Hematopoietic multipotent progenitor cell treated with erythropoietin and hydrocortisone succinate and interleukin-3 and kit ligand, for 4 days (in vitro differentiated cells): ENCODE measurements around the gene ZNF804B.
A peak's percentile ranks its signal among the peaks of the same experiment; 100 is the strongest.

Source experiments
- DNase-seq: peaks from one replicate; pipeline ENCODE4 v3.0.0-alpha.2; 2015

The ZNF804B gene

DNA sequence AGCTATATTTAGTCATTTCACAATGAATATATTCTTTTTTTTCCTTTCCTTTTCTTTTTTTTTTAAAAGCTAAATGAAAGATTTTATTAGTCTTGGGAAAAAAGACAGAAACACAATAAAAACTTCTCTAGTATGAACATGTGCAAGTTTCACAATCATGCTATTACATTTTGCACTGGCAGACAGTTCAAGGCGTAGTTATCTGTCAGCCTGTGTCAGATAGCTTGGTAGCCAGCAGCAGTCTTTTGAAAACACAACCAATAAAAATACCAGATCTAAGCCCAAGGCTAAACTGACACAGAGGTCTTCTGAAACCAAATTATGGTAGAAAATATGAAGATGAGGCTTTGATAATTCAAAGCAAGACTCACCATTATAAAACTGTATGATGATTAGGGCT is 241.8 kb downstream of the ZNF804B start:
- DNase-seq, result no peak

DNA sequence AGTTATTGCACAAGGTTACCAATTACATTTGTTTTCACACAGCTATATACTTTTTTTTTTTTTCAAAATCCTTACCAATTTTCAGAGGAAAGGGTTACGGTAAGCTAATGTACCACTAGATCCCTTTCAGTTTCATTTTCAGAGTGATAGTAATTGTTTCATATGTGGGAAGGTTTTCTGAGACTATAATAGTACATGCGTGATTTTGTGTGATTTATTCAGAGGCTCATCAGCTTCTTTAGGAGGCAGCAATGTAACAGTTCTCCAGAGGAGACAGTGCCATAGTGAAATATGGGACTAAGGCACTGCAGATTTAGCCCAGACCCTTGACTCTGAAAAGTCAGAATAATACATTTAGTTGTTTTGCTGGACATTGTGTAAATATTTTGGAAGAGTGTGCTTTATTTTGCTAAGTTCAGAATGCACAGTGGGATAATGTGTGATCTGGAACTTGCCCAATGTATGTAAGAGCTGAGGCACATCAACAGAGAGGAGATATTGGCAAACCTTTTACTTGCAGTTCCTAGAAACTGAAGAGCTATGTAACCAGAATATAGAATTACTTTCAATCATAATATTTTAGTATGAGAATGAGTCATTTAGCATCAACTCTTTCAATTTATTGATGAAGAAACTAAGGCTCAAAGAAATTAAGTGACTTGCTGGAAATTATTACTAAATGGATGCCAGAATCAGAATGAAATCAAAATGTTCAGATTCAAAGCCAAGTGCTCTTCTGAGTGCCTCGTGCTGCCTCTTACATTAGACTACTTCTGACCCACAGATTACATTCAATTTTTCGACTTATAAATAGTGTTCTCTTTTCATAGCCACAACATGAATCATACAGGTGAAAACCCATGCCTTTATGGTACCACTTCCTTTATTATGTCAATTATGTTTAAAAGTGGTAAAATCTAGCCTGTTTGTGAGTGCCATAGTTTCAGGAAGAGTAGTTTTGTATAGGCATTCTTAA is 243.8 kb downstream of the ZNF804B start:
- peak; percentile 3 for DNase-seq

DNA sequence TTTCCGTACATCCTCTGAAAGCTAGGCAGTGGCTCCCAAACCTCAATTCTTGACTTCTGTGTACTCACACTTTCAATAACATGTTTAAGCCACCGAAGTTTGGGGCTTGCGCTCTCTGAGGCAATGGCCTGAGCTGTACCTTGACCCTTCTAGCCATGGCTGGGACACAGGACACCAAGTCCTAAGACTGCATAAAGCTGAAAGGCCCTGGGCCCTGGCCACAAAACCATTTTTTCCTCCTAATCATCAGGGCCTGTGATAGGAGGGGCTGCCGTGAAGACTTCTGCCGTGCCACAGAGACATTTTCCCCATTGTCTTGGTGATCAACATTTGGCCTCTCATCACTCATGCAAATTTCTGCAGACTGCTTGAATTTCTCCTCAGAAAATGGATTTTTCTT is 252.5 kb downstream of the ZNF804B start:
- DNase-seq, result no peak

DNA sequence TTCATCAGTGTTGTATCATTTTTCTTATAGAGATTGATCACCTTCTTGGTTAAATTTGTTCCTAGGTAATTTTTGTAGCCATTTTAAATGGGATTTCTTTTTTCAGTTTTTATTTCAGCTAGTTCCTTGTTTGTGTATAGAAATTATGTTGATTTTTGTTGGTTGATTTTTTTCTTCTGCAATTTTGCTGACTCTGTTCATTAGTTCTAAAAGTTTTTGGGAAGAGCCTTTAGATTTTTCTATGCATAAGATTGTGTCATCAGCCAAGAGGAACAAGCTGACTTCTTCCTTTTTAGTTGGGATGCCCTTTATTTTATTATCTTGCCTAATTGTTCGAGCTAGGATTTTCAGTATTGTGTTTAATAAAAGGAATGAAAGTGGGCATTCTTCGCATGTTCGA is 258.2 kb downstream of the ZNF804B start:
- DNase-seq, result no peak

DNA sequence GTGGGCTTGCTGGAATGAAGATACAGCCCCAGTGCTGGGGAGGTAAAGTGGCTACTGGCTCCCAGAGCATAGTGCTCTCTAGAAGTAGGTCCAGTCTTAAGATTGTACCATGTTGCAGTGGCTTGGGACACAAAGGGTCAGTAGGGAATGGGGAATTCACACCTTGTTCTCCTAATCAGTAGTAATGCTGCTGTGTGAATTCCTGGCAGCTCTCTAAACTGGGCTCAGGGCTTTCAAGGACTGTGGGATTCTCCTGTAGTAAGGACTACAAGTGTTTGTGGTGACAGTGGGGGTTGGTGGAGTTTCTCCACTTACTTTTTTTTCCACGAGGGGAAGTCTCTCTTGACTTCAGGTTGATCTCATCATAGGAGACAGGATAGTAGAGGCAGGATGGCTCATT is 262.2 kb downstream of the ZNF804B start:
- DNase-seq, result no peak

DNA sequence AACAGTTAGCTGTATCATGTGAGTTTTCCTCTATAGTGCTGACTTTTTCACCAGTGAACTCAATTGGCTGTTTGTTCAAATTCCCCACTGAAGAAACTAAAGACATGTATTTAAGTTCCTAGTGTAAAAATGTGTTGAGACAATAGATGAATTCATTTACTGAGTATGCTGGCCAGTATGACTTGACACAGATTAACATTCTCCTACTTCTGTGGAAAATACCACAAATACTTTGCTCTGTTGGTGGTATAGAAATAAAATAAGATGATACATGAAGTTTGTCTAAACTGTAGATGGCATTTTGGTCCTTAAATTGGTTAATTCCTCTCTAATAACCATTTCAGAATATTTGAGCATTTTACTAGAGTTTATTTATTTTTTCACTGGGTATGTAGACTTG is 263.7 kb downstream of the ZNF804B start:
- DNase-seq, result no peak

DNA sequence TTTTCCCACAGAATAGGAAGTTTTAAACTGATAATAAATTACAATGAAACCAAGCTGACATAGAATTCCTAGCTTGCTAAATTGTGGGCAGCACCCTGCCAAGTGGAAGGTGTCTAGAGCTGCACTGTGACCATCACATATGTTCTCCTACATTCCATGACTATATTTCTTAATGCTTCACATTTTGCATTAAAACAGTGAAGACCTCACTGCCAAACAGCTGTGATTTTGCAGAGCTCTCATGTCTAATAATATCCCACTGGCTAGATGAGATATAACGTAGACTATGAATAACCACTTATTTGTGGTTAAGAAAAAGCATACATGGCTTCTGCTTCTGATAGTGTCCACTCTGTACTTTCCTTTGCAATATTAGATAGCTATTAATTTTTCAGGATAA is 264.4 kb downstream of the ZNF804B start:
- DNase-seq, result peak; percentile 2

DNA sequence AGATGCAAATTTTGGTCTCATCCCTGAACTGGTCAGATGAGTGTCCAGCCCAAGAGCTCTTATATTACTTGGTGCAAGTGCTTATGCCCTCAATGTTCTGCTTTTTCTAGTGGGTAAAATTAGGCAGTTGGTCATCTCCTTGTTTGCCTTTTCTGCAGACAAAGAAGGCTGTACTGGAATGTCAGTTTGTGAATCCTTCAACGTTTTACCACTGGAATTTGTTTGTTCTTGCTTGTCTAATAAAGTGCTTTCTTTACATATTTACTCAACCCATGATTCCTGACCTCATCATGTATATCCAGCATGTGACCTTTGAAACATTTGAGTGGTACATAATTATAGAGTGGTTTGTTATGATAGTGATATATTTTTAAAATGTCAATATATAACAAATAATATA is 268.3 kb downstream of the ZNF804B start:
- DNase-seq, result no peak

DNA sequence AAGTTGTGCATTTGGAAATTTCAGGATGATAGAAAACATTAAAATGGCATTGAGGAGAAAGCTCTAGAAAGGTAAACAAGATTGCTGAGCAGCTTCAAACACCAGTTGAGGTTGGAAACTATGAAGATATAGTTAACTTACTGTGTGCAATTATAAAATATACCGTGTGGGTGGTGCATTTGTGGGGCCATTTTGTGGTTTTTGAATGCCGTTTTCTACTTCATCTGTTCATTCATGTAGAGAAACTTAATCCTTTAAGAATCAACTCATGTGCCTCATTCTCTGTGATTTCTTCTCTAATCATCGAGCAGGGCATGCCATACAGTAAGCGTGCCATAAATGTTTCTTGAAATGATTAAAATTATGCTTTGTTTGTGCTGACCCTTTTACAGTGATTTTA is 268.8 kb downstream of the ZNF804B start:
- DNase-seq, result no peak

DNA sequence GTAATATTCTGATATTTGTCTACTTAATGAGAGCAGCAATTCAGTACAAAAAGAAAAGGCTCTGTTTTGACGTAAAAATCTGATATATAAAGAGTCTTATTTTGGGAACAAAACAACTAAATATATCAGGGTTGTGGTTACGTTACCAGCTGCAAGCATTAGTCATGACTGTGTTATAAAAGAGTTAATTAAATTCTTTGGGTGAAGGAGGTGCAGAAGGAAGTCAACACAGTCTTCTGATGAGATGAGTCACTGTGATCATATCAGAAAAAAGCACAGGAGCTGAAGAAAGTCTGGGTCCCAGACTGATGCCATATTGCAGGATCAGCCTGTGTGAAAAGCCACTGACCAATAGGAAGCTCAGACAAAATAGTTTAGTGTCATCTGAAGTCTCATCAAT is 270.4 kb downstream of the ZNF804B start:
- DNase-seq, result peak; percentile 52

DNA sequence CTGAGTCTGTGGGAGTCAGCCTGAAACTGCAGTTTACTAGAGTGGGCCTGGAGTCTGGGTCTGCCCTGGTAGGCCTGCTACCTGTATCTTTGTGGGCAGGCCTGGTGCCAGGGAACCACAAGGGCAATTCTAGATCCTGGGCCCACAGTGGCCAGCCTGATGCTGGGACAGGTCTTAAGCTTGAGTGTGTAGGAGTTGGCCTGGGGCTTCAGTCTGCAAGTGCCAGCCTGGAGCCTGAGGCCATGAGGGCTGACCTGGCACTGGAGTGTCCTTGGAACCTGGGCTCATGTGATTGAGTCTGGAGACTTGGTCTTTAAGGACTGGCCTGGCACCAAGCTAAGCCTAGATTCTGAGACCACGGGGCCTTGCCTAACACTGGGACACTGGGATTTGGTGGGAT is 281.7 kb downstream of the ZNF804B start:
- no peak for DNase-seq

DNA sequence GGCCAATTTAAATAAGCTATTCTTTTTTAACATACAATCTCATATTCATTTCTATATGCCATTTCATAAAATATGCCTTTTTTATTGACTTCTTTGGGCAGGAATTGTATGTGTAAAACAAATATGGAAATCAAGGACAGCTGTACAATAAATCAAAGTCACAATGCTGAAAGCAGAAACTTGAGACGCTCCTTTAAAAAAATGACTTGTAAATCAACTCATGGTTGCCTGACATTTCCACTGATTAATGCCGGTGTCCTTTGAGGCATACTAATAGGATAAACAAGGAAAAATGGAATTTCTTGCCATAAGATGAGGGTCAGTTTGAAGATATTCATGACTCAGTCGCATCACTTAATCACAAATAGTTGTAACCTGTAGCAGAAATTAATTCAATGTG is 283.4 kb downstream of the ZNF804B start:
- no peak for DNase-seq

DNA sequence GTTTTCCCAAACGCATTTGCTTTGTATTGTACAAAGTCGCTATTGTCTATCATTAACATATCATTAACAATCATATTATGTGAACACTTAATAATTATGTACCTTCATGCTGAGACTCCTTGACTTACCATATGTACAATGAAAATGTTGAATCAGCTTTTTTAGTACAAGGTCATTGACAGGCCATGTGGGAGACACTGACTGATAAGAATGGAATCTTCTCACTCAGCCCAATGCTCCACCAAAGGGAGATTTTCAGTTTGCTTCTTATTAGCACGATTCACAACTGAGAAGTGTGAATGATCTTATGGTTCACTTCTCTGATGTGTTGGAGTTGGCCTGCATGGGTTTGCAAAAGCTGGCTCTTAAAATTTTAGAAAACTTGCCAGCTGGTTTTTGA is 289.5 kb downstream of the ZNF804B start:
- DNase-seq, result no peak

DNA sequence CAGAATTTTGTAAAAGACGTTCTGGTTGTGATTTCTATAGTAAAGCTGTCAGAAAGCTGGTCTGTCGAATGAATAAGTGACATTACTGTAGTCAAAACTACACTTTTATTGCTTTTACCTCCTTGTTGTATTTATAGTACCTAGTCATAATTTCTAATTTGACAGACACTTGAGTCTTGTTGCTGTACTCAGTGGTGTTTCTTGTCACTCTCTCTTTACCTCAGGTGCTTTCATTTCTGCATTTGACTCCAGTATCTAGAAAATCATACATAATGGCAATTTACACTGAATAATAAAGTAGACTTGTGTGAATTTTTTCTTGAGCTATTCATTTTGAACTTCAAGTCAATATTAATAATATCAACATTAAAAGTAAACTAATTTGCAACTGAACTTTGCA is 293.6 kb downstream of the ZNF804B start:
- no peak for DNase-seq

DNA sequence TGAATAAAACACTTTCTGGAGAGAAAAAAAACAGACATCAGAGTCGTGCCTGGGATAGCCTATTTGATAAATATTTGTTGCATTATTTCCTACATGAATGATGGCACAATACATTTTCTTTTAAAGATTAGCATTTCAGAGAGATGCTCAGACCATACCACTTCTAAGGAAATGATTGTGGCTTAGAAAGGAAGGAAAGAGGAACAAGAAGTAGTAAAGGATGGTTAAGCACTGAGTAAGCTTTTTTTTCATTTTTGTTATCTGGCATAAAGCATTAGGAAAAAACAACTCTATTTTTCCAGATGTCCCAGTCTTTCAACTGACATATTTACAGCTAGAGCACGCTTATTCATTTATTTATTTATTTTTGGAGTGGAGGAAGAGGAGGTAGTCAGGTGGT is 294.9 kb downstream of the ZNF804B start:
- DNase-seq, result peak; percentile 48

DNA sequence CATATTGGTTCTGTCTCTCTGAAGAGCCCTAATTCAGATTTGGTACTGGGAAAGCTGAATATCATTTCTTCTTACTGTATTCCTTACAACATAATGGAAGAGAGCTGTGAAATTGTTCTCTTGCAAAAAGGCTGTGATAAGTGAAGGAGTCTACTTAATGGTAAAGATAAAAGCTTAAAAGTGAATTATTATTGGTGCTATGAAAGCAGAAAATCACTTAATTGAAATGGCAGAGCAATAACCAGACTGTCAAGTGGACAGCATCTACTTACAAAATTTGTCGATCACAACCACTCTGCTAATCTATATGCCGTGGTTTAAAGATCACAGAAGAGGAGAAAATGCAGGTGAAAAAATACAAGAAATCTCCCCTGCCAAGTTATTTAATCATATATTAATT is 300.7 kb downstream of the ZNF804B start:
- no peak for DNase-seq

DNA sequence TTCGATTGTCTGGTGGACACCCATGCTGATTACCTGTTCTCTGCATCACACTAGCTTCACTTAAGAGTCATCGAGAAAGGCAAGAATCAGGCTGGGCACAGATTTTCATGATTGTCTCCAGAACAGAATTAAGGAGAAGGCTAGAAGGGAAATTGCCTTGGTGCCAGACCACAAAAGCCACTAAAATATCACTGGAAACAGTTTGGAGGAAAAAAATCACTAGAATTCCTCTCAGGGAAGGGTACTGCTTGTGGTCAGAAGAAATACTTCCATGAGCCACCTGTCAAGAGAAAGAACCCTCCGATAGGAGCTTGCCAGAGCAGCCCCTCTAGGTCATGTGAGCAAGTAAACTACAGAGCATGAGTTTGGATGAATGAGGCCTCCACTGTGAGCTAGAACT is 305.3 kb downstream of the ZNF804B start:
- DNase-seq, result no peak

DNA sequence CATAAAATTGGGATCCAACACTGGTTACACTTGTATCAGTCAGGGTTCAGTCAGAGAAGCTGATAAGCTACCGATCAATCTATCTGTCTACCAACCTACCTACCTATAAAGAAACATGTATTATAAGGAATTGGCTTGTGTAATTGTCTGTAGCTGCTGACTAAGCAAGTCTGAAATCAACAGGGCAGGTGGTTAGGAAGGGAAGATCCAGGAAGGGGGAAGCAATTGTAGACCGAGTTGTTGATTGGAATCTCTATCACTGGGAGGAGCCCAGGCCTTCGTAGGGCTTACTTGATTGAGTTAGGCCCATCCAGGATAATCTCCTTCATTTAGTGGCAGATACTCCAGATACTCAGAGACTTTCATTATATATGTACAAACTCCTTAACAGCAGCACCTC is 307.5 kb downstream of the ZNF804B start:
- DNase-seq, result no peak

DNA sequence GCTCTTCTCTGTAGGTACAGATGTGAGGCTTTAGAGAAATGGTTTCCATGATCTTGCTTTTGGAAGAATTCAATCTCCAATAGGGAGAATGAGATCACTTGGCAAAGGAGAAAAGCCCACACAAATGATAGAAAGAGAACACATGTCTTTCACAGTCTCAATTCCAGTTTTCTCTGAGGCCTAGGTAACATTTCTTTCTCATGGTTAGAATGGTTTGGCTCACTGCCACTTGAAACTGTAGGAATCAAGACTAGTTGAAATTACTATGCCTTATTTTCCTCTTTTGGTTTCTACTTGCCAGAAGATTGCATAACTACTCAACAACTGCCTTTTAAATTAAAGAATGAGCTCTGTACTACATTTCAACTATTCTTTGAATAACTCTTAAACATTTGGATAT is 312.6 kb downstream of the ZNF804B start:
- DNase-seq, result peak; percentile 61

DNA sequence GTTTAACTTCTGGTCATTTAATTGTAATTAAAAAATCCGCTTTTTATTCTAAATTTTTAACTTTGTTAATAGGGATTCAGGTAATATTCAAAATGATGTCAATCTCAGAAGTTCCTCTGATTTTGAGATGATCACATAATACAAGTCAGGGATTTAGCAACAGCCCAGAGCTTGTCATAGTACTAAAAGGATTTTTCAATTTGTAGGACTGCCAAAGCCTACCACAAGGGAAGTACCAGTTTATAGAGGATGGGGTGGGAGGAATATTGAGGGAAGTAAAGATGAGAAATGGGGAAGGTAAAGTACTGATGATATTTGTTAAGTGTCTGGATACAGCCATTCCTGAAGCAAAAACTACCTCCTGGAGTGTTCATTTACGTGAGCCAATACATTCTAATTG is 314.3 kb downstream of the ZNF804B start:
- DNase-seq, result no peak

DNA sequence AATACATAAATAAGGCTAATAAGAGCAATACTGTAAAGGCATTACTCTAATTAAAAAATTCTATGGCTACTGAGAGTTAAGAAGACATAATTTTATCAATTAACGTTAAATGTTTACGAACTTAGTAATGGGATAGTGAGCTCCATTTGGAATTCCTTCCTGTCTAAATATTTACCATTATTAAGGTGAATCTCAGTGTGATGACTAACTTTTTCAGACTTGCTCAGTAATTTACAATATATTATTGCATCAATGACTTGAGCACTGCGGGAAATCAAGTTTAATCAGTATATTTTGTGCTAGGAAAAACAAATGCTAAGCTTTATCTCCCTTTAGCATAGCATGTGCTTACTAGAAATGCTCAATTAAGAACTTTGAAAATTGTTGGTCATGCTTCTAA is 318.5 kb downstream of the ZNF804B start:
- DNase-seq, result no peak

DNA sequence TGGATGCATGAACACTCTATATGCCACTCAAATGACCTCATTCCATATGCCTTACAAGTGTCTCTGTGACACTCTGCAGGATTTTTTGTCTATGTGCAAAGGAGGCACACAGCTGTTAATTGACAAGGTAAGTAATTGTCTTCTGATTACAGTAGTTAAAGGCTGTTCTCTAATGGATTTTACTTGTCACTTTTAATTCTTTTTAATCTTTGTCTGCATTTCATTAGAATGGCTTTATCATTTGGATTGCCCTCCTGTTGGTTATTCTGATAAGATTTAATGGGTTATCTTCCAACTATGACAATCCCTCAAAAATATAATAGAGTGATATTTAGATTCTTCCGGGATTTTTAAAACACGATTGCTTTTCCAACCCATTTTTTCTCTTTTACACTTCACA is 326.1 kb downstream of the ZNF804B start:
- DNase-seq, result no peak

DNA sequence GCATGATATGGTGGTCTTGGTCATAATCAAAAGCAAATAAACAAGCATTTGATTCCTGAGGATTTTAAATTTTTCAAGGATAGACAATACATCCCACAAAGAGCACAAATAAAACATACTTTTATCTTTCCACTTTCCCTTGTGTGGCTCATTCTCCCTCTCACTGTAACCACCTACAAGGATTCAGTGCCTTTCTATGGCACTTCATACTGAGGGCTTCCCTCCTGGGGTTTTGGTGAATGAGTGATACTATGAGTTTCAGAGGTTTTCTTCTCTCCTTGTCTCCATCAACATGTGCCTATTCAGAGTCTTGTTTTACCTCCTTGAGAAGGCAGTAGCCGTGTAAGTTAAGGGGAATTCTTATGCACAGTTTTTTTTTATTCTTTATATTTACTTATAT is 332.1 kb downstream of the ZNF804B start:
- no peak for DNase-seq

DNA sequence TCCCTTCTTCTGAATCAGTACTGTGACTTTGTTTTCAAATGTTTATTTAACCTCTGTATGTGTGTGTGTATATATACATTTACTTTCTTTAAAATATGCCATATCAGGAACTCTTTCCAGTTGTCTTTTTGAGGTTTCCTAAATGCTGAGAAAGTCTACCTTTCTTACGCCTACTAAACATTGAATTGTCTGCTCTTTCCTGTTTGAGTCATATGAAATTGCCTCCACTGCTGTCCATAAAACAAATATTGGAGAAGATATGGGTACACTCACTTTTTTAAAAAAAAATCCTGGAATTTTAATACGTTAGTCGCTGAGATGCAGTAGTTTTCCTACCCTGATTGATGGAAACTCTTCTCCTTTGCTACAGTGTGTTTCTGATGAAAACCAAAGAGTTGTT is 334.8 kb downstream of the ZNF804B start:
- no peak for DNase-seq

DNA sequence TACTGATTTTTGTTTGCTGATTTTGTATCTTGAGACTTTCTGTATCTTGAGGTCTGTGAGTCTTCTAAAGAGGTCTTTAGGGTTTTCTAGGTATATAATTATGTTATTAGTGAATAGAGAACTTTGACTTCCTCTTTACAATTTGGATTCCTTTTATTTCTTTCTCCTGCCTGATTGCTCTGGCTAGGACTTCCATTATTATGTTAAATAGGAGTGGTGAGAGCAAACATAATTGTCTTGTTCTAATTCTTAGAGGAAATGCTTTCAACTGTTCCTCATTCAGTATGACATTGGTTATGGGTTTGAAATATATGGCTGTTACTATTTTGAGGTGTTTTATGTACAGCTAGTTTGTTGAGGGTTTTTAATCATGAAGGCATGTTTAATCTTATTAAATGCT is 344.1 kb downstream of the ZNF804B start:
- no peak for DNase-seq
